Stimulated activated CD4-positive, alpha-beta T cell treated with anti-CD3 and anti-CD28 coated beads, TNF-alpha, amount 100 ng/mL, for 4 hours (primary cell): ENCODE measurements around the gene MAP2K5.

Experiments used
- DNase-seq, 3 experiments: peaks; one replicate each; pipeline ENCODE4 v3.0.0-alpha.2; 2020; ENCODE audit warnings: low read depth in 3 of 3

The MAP2K5 gene

GRCh38 chr15:67805666-67806516, 263.4 kb downstream of the MAP2K5 start:
- DNase-seq = no peak

- no peak for DNase-seq
Measured at GRCh38 chr15:67806536-67806935, 264.0 kb downstream of the MAP2K5 start.

GRCh38 chr15:67807141-67807540, 264.6 kb downstream of the MAP2K5 start:
- DNase-seq = no peak

GRCh38 chr15:67807836-67808235, 265.3 kb downstream of the MAP2K5 start:
- DNase-seq = no peak

- no peak for DNase-seq
Measured at GRCh38 chr15:67808821-67809220, 266.3 kb downstream of the MAP2K5 start.

- DNase-seq = no peak
Measured at GRCh38 chr15:67809441-67809840, 266.9 kb downstream of the MAP2K5 start.

GRCh38 chr15:67809866-67810265, 267.4 kb downstream of the MAP2K5 start:
- DNase-seq = no peak

GRCh38 chr15:67812241-67812644, 269.7 kb downstream of the MAP2K5 start:
- no peak for DNase-seq

GRCh38 chr15:67813104-67813634, 270.7 kb downstream of the MAP2K5 start:
- DNase-seq = no peak

GRCh38 chr15:67815036-67815592, 272.6 kb downstream of the MAP2K5 start:
- DNase-seq = no peak

GRCh38 chr15:67816668-67817067, 274.2 kb downstream of the MAP2K5 start:
- DNase-seq = no peak

GRCh38 chr15:67818464-67818863, 276.0 kb downstream of the MAP2K5 start:
- DNase-seq = no peak

GRCh38 chr15:67819636-67820035, 277.1 kb downstream of the MAP2K5 start:
- no peak for DNase-seq

- no peak for DNase-seq
Measured at GRCh38 chr15:67820122-67820991, 277.9 kb downstream of the MAP2K5 start.

- no peak for DNase-seq
Measured at GRCh38 chr15:67820992-67821783, 278.7 kb downstream of the MAP2K5 start.

- no peak for DNase-seq
Measured at GRCh38 chr15:67821784-67822440, 279.4 kb downstream of the MAP2K5 start.

- DNase-seq = no peak
Measured at GRCh38 chr15:67822537-67823313, 280.2 kb downstream of the MAP2K5 start.

GRCh38 chr15:67823314-67824196, 281.1 kb downstream of the MAP2K5 start:
- no peak for DNase-seq
